T47D (cell line): ENCODE results near the gene RHOT1.
"Not testable (repeated sequence)": the region's sequence is repeated elsewhere in the genome, so short reads cannot be mapped to it uniquely, and the experiment has no call there.

Experiments used
- DNase-seq, 2 experiments: peaks; one replicate each; pipeline versions ENCODE4 v3.0.0 to v3.0.0-alpha.2; 2011 to 2012; ENCODE audit warnings: low read depth in 1 of 2, low spot score in 1 of 2
- JUND ChIP-seq: IDR thresholded peaks from 2 replicates; pipeline ENCODE4 v1.6.1; 2012; ENCODE audit warnings: low read depth
- in situ Hi-C: cut with HindIII; loops from 2 replicates; pipeline ENCODE4 v1.10.0; 2016; ENCODE audit warnings: low sequenced_read_pairs, low pct_unique_long_range_greater_than_20kb

RHOT1 gene

DNA sequence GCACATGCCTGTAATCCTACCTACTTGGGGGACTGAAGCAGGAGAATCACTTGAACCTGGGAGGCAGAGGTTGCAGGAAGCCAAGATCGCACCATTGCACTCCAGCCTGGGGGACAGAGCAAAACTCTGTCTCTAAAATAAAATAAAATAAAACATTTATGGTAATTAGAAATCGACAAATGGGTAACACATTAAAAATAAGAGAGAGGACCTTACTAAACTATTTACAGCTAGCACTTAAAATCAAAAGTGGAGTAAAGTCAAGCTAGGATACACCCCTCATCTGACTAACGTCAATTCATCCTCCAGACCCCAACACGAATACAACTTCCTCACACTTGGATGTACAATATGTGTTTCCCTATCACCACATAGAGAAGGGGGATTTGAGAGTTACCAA, 27.8 kb upstream of the RHOT1 start:
- no peak for DNase-seq
- in situ Hi-C loops = no loop called here
- TF ChIP-seq JUND = no peak

DNA sequence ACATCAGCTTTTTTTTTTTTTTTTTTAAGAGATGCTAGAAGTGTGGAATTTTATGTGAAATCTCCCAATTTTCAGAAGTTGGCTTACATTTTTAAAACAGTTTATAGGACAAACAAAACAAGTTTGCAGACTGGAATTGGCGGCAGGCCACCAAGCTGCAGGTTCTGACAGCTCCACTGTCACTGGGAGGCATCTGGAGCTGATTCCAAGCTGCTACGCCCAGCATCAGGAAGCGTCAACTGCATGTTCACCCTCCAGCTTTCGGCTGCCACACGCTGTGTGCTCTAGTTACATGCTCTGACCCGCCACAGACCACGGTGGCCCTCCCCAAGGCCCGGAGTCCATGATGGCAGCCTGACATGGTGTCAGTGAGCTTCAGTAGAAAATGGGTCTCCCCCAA, 26.8 kb upstream of the RHOT1 start:
- in situ Hi-C loops, DNase-seq: not testable (repeated sequence)

DNA sequence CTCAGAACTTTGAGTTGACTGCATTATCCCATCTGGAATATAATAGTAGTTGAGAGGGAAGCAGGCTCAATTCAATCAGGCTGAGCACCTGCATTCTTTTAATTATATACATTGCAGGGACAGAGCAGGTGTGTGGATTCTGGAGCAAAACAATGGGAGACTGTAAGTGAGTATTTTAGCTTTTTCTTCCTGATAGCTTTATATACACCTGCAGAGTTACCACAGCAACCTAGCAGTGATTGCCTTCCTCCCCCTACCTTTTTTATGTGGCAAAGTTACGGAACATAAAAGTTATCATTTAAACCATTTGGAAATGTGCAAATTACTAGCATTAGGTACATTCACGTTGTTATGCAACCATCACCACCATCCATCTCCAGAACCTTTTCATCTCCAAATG, 25.4 kb upstream of the RHOT1 start:
- no peak for DNase-seq
- TF ChIP-seq JUND = no peak
- in situ Hi-C loops = no loop called here

DNA sequence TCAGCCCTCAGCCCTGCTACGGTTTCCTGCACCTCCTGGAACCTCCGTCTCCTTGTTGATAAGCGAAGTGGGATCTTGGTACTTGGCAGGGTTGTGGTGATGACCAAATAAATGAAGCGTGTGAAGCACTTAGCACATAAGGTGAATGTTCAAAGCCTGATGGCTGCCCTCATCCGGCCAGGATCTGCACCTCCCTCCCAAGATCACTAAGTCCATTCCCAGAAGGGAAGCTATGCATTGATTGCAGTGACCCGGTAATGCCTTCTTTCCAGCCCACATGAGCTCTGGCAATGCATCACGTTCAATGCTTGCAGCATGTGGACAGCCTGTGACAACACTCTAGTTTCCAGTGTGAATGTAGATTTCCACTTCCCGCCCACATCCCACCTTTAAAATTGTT, 24.9 kb upstream of the RHOT1 start:
- no peak for TF ChIP-seq JUND
- no peak for DNase-seq
- in situ Hi-C loops = no loop called here

DNA sequence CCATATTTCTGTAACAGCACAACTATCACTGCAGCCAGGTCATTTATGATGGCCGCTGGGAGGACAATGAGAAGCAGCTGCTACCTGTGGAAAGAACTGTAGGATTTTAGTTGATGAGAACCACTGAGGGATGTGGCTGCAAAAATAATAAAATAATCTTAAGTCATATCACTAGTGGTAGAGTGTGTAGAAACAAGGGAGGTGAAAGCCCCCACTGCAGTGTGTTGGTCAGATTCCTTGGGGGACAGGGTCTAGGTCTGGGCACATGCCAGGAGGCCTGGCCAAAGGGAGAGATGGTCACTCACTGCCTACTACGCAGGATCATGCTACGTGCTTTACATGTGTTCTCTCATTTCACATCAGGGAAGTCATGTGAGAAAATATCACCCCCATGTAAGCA, 24.2 kb upstream of the RHOT1 start:
- in situ Hi-C loops, DNase-seq: not testable (repeated sequence)

DNA sequence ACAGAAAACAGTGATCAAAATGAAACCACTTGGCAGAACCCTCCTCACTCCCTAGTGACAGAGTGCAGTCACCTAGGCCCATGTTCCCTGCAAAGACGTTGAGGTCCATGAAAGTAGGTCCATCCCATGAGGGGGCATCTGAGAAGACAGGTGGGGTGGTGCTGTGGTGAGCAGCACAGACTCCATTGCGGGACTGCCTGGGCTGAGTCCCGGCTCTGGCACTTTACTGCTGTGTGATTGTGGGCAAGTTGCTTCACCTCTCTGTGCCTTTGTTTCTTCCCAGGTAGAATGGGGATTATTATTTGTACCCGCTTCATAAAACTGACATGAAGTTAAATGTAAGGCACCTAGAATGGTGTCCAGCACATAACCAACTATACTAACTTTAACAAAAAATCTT, 23.5 kb upstream of the RHOT1 start:
- DNase-seq = no peak
- in situ Hi-C loops = no loop called here
- TF ChIP-seq JUND = no peak

DNA sequence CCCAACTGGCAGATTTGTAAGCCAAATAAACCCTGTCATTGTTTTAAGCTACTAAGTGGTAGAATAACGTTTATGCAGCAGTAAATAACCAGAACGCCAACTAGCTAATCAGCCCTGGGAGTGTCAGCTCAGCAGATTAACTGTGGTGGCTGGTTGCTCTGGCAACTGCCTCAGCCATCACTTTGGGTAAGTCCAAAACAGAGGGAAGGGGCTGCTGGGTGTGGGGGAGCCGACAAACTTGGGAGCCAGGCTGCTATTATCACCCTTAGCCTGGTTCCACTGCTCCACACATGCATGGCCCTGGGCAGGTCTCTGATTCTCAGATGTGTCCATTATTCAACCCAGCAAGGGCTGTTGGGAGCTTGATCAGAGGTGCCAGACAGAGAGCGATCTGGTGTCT, 22.2 kb upstream of the RHOT1 start:
- in situ Hi-C loops = no loop called here
- DNase-seq = no peak
- TF ChIP-seq JUND = no peak

DNA sequence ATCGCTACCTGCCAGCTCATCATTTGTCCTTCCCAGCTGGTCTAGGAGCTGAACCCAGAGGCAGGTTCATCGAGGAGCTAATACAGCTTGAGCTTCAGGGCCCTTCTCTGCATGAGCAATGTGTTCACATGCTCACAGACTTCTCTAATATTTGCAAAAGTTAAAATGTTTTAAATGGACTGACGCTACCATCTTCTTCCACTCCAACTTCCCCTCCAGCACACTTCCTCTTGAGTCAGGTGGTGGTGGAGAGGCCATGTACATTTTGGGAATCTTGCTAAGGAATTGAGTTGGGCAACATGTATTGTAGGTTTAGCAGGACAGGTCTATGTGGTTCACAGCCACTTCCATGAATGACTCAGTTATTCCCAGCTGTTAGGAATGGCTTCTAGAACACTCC, 21.6 kb upstream of the RHOT1 start:
- no peak for TF ChIP-seq JUND

DNA sequence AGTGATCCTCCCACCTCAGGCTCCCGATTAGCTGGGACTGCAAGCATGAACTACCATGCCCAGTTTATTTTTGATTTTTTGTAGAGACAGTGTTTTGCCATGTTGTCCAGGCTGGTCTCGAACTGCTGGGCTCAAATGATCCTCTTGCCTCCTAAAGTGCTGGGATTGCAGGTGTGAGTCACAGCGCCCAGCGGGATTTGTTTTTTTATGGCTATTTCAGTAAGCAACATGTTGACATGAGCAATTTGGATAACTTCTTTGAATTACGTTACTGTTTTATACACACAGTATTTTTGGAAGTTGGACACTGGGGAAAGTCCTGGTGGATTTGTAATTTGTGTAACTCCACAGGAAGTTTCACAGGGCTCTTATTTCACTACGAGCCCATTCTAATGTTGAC, 18.5 kb upstream of the RHOT1 start:
- in situ Hi-C loops = no loop called here
- no peak for TF ChIP-seq JUND
- no peak for DNase-seq

More for the DNA sequence above, 21.6 kb upstream of the RHOT1 start:
- DNase-seq = no peak
- in situ Hi-C loops = no loop called here

DNA sequence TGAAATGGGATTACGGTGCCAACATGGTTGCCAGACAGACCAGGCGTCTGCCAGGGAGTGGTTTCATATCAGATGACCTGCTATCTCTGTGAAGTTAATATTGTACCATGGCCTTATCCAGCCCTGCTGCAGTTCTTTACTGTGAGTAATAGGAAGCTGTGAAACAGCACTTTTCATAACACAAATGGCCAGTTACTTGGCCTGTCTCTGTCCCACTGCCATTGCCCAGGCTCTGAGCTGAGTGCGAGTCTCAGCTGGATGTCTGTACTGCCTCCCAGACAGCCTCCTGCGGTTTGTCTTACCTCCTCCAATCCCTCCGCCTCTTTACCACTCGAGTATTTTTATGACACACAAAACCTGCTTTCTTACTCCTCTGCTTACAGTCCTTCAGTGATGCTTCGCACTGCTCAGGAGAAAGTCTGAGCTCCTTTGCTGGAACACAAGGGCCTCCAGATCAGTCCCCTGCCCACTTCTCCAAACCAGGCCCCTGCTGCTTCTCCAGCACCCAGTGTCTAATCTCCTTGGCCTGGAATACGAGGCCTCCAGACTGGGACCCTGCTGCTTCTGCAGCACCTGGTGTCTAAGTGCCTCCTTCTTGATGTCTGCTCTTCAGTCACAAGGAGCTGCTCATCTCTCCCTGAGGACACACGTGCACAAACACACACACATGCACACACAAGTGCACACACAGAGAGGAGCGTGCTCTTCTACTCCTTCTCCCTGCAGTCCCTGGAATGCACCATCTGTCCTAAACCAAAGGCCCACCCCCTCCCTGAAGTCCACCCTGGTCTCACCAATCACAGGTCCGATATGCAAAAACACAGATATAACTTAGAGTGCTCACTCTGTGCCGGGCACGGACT, 17.1 kb upstream of the RHOT1 start:
- in situ Hi-C loops = no loop called here
- TF ChIP-seq JUND = no peak
- DNase-seq = no peak

DNA sequence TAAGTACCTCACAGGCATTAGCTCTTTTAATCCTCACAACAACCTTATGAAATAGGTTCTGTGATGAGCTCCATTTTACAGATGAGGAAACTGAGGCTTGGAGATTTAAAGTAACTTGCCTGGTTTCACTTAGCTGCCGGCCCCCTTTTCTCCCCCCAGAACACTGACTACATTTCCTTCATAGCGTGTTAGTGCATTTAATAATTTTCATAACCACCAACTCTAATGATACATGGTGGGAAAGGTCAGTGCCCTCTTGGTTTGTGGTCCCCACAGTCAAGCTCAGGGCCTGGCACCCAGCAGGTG, 16.5 kb upstream of the RHOT1 start:
- in situ Hi-C loops = no loop called here
- TF ChIP-seq JUND = no peak
- DNase-seq = no peak

DNA sequence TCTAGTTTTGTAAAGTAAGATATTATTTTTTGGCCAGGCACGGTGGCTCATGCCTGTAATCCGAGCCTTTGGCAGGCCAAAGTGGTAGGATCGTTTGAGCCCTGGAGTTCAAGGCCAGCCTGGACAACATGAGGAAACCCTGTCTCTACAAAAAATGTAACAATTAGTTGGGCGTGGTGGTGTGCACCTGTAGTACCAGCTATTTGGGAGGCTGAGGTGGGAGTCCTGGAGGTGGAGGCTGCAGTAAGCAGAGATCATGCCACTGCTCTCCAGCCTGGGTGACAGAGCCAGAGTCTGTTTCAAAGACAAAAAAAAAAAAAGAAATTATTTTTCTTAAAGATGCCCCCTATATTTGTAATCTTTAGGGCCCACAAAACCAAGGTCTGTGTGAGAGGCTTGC, 16.0 kb upstream of the RHOT1 start:
- TF ChIP-seq JUND = no peak
- no peak for DNase-seq
- in situ Hi-C loops = no loop called here

DNA sequence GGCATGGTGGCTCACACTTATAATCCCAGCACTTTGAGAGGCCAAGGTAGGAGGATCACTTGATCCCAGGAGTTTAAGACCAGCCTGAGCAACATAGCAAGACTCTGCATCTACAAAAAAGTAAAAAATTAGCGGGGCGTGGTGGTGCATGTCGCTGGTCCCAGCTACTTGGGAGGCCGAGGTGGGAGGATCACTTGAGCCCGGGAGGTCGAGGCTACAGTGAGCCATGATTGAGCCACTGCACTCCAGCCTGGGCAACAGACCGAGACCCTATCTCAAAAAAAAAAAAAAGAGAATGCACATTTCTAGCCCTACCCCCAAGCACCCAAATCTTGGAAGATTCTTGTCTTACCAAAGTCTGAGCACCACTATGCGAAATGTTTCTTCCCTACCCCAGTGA, 15.6 kb upstream of the RHOT1 start:
- DNase-seq = no peak
- in situ Hi-C loops = no loop called here
- no peak for TF ChIP-seq JUND
